ENCODE measurements around the gene ZNF213. TPM values are rescaled to one million over a fixed set of nuclear protein-coding genes. Genes with fewer than 3 reads are reported as not detected.

The ZNF213 gene
- total RNA-seq, 2 experiments from 2014 or later, result 6.1 to 7.5 TPM

DNA sequence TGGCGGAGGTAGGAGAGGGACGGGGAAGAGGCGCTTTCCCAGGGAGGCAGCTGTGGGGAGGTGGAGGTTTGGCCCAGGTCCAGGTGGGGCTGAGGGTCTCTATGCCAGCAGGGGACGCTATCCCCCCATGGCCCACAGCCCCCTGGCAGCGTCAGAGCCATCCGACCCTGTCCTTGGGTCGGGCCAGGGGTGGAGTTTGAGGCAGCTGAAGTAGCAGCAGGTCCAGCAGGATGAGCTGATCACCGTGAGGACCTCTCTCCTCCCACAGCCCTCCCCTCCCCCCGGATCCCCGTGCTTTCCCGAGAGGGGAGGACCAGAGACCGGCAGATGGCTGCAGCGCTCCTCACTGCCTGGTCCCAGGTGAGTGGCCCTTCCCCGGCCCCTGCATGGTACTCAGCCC, 19.3 kb upstream of the ZNF213 start:
- intact Hi-C loops (cut with micrococcal nuclease), result no loop called here
- Mint-ChIP-seq H3K4me1 (ENCODE audit: low read depth) (no peaks in the 10 kb centered on the region), H3K36me3 (ENCODE audit: low read depth) (no peaks in the 10 kb centered on the region), H3K27me3 (peaks cover 8% of the 10 kb centered on the region), H3K4me3 (no peak overlapping the region), H3K9me3 (no peaks in the 10 kb centered on the region), H3K27ac (no peak overlapping the region)
- ATAC-seq (no peak), DNase-seq (no peak)
- ChIA-PET POLR2A (interaction anchor here (1.0 to 1.2 kb wide), 2 partner anchors 16 to 18 kb away, joined by 3 to 4 read pairs; no protein-coding TSS in a partner anchor), CTCF (interaction anchor here (1.2 to 23.9 kb wide), 3 partner anchors 14 to 57 kb away, joined by 3 to 376 read pairs (median 4); partner anchors contain the start of gene ZNF213)
- no peak for TF ChIP-seq CTCF (IDR thresholded peaks at IDR 0.05)

- Mint-ChIP-seq H3K4me1 (ENCODE audit: low read depth) (no peaks in the 10 kb centered on the region), H3K27me3 (no peaks in the 10 kb centered on the region), H3K36me3 (ENCODE audit: low read depth) (no peaks in the 10 kb centered on the region), H3K27ac (no peak overlapping the region), H3K4me3 (no peak overlapping the region), H3K9me3 (no peaks in the 10 kb centered on the region)
- no peak for TF ChIP-seq CTCF (IDR thresholded peaks at IDR 0.05)
- ChIA-PET POLR2A (interaction anchor here (1.1 to 1.5 kb wide), 2 partner anchors 11 to 15 kb away, joined by 3 to 5 read pairs; no protein-coding TSS in a partner anchor), CTCF (interaction anchor here (1.0 to 1.9 kb wide), 6 partner anchors 8 to 88 kb away, joined by 3 to 6 read pairs (median 5); no protein-coding TSS in a partner anchor)
- DNase-seq (no peak), ATAC-seq (no peak)
- intact Hi-C loops (cut with micrococcal nuclease), result no loop called here
Measured at GRCh38 chr16:3118204-3118790, 16.5 kb upstream of the ZNF213 start.

- no peak for DNase-seq
- POLR2A ChIA-PET, result no interaction called here
- CTCF ChIA-PET, result interaction anchor here (0.8 to 1.3 kb wide), 3 partner anchors 9 to 49 kb away, joined by 3 to 4 read pairs (median 4); no protein-coding TSS in a partner anchor
- intact Hi-C loops (cut with micrococcal nuclease), result no loop called here
- H3K27me3 Mint-ChIP-seq, result no peaks in the 10 kb centered on the region
- no peak overlapping the region for H3K4me3 Mint-ChIP-seq
- H3K27ac Mint-ChIP-seq, result no peak overlapping the region
- no peak for ATAC-seq
- TF ChIP-seq CTCF (IDR thresholded peaks at IDR 0.05), result no peak
- no peaks in the 10 kb centered on the region for H3K9me3 Mint-ChIP-seq
- H3K36me3 Mint-ChIP-seq (ENCODE audit: low read depth), result no peaks in the 10 kb centered on the region
- peaks cover 5% of the 10 kb centered on the region for H3K4me1 Mint-ChIP-seq (ENCODE audit: low read depth)
Measured at GRCh38 chr16:3118846-3119245, 16.0 kb upstream of the ZNF213 start.

DNA sequence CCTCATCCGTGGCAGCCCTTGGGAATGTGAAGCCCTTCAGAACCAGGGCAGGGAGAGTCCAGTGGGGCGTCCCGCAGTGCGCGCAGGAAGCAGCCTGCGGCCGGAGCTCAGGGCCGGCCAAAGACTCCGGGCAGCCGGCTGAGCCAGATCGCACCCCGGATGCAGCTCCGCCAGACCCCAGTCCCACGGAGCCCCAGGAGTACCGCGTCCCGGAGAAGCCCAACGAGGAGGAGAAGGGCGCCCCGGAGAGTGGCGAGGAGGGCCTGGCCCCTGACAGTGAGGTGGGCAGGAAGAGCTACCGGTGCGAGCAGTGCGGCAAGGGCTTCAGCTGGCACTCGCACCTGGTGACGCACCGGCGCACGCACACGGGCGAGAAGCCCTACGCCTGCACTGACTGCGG, 15.5 kb upstream of the ZNF213 start:
- ATAC-seq, result no peak
- intact Hi-C loops (cut with micrococcal nuclease), result no loop called here
- POLR2A ChIA-PET, result interaction anchor here (0.8 kb wide), 1 partner anchor 10 kb away, joined by 3 read pairs; no protein-coding TSS in a partner anchor
- Mint-ChIP-seq H3K4me1 (ENCODE audit: low read depth) (peaks cover 5% of the 10 kb centered on the region), H3K4me3 (no peak overlapping the region), H3K9me3 (no peaks in the 10 kb centered on the region), H3K36me3 (ENCODE audit: low read depth) (no peaks in the 10 kb centered on the region), H3K27me3 (no peaks in the 10 kb centered on the region), H3K27ac (no peak overlapping the region)
- CTCF ChIA-PET, result interaction anchor here (0.7 to 1.3 kb wide), 4 partner anchors 9 to 50 kb away, joined by 3 to 4 read pairs (median 4); no protein-coding TSS in a partner anchor
- no peak for TF ChIP-seq CTCF (IDR thresholded peaks at IDR 0.05)
- DNase-seq, result no peak

DNA sequence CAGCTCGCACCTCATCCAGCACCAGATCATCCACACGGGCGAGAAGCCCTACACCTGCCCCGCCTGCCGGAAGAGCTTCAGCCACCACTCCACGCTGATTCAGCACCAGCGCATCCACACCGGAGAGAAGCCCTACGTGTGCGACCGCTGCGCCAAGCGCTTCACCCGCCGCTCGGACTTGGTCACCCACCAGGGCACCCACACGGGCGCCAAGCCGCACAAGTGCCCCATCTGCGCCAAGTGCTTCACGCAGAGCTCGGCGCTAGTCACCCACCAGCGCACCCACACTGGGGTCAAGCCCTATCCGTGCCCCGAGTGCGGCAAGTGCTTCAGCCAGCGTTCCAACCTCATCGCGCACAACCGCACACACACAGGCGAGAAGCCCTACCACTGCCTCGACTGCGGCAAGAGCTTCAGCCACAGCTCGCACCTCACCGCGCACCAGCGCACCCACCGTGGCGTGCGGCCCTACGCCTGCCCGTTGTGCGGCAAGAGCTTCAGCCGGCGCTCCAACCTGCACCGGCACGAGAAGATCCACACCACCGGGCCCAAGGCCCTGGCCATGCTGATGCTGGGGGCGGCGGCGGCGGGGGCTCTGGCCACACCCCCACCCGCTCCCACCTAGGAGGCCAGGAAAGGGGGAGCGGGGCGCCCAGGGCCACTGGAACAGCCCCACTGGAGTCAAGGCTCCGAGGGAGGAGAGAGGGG, 15.0 kb upstream of the ZNF213 start:
- POLR2A ChIA-PET, result interaction anchor here (0.8 kb wide), 1 partner anchor 10 kb away, joined by 3 read pairs; no protein-coding TSS in a partner anchor
- no peak for TF ChIP-seq CTCF (IDR thresholded peaks at IDR 0.05)
- Mint-ChIP-seq H3K27me3 (no peaks in the 10 kb centered on the region), H3K9me3 (no peaks in the 10 kb centered on the region), H3K4me3 (no peak overlapping the region), H3K4me1 (ENCODE audit: low read depth) (peaks cover 8% of the 10 kb centered on the region), H3K36me3 (ENCODE audit: low read depth) (peaks cover 3% of the 10 kb centered on the region), H3K27ac (no peak overlapping the region)
- CTCF ChIA-PET, result interaction anchor here (0.6 to 1.5 kb wide), 6 partner anchors 10 to 92 kb away, joined by 3 to 5 read pairs (median 4); no protein-coding TSS in a partner anchor
- DNase-seq (no peak), ATAC-seq (no peak)
- intact Hi-C loops (cut with micrococcal nuclease), result no loop called here

Measured in activated CD8-positive, alpha-beta T cell treated with anti-CD3 and anti-CD28 coated beads for 36 hours (primary cell).